GM21526 (cell line): ENCODE results near the gene MLLT6.
"Not testable (repeated sequence)": the region's sequence is repeated elsewhere in the genome, so short reads cannot be mapped to it uniquely, and the experiment has no call there.

ENCODE experiments used
- ATAC-seq: cut with Tn5 transposase; IDR thresholded peaks from one replicate; pipeline ENCODE4 v1.9.1; 2021; ENCODE audit warnings: moderate library complexity; ENCODE audit not compliant: unreplicated experiment, low FRiP score

MLLT6 gene

DNA sequence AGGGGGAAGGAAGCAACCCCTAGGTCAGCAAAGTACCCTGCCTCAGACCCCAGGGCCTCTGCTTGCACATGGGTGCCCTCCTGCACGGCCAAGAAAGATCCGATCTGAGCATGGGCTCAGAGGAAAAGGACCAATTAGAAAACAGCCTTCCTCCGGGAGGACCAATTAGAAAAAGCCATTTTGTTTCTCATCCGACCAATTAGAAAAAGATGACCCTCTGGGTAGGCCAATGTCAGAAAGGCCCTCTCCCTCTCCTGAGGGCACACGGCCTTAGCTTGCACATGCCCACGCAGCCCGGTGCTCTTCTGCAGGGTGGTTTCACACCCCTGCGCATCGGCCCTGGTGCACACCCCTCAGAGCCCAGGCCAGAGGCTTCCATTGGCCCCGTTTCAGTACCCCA, 20.0 kb downstream of the MLLT6 start:
- no peak for ATAC-seq

DNA sequence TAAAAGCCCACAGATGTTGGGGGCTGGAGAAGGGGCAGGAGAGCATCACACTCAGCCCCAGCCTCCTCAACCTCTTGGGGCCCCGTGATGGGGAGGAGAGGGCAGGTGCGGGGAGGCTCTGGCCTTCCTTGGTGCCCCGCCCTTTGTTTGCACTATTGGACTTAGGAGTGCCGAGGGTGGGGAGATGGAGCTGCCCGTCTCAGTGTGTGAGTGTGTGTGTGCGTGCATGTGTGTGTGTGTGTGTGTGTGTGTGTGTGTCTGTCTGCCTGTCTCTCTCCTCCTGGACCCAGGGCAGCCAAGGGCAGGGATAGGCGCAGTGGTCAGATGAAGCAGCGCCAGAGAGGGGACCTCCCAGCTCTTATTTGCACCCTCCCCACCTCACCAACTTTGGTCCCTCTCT, 21.1 kb downstream of the MLLT6 start:
- not testable (repeated sequence) for ATAC-seq

- ATAC-seq: no peak
These were observed 22.7 kb downstream of the MLLT6 start for GRCh38 chr17:38727736-38728135.

GRCh38 chr17:38728290-38728831, 23.3 kb downstream of the MLLT6 start:
- ATAC-seq: no peak

GRCh38 chr17:38729368-38729885, 24.4 kb downstream of the MLLT6 start:
- no peak for ATAC-seq

GRCh38 chr17:38729886-38730525, 24.9 kb downstream of the MLLT6 start, which contains the start of gene CISD3:
Gene CISD3, plus strand, starts transcription at chr17:38730341. Its CDS starts 18 bp downstream, at chr17:38730359.
- peak; percentile 59 for ATAC-seq

GRCh38 chr17:38730526-38731379, 25.7 kb downstream of the MLLT6 start:
- ATAC-seq: no peak

DNA sequence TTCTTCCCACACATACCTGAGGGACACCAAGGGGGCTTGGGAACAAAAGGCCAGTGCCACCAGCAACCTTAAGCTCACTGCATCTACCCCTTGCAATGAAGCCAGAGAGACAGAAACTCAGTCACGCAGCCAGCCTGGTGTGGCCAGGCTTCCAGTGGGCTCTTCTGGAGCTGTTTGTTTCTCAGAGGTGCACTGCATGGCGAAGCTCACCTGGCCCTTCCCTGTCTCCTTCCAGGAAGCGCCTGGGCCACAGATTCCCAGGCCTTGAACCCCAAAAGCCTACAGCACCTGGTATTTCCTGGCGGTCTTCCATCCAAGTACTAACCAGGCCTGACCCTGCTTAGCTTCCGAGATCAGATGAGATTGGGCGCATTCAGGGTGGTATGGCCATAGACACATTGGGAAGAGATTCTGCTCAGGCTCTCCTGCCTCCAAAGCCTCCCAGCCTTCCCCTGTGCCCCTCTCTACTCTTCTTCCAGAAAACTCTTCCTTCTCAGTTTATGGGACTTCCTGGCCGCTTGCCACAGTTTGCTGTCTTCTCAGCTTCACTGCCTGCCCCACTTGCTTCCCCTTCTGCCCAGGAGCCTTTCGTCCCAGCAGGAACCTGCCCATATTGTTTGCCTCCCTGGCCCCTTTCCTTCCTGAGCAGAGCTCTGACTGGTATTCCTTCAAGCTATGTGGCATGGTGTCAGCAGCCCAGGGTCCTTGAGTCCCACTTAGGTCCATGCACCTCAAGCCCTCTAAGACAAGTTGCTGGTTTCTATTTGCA, 26.6 kb downstream of the MLLT6 start:
- no peak for ATAC-seq

GRCh38 chr17:38732376-38733281, 27.6 kb downstream of the MLLT6 start:
- no peak for ATAC-seq

DNA sequence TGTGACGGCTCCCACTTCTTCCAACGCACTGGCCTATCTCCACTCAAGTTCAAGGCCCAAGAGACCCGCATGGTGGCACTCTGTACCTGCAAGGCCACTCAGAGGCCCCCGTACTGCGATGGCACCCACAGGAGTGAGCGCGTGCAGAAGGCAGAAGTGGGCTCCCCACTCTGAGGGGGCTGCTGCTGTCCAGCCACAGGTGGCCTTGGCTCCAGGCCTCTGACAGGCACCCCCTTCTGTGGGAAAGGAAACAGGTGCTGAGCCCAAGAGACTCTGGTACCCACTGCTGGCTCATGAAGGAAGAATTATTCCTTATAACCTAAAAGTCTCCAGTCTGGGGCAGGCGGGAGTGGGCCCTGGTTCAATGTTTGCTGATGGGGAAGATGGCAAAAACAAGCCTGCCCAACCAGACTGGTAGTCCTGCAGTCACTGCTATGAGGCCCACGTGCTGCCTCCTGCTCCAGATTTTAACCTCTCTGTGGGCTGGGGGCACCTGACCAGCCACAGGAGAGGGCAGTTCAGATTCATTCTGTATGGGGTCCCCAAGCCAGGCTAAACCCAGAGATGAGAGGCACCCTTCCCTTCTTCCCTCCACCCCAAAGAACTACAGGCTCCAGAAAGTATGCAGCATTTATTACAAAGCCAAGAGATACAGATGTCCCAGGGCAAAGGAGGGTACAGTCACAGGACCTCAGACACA, 28.4 kb downstream of the MLLT6 start:
- ATAC-seq: no peak

GRCh38 chr17:38733982-38734973, 29.2 kb downstream of the MLLT6 start:
- no peak for ATAC-seq

DNA sequence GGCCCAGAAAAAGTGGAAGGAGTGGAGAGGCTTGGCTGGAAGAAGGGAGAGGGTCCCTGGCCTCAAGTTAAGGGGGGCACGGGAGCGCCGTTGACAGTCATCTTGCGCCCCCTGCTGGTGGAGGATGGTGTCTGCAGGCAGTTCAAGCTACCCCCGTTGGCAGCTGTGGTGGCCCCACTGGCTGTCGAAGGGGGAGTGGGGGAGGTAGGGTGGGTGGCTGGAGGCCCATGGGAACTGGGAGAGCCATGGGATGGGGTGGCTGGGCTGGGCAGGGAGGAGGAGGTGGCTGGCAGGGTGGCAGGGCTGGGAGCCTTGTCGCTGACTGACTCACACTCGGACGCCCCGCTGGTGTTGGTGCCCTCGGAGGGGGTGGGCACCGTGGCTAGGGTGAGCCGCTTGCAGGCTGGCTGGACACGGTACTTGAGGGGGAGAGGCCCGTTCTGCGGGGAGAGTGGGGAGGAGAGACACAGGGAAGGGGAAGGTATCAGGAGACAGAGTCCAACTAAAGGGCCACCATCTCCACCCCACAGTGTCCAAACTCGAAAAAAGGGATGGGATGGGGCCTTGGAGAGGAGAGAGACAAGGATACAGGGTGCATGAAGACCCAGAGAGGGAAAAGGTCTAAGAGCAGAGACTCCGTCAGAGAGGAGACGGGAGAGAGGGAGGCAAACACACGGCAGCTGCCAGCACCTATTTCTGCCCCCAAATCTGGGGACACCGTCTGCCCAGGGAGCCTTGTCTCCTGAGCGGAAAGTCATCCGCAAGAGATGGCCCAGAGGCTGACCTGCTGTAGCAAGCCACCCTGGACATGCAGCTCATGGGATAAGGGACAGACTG, 30.3 kb downstream of the MLLT6 start:
- ATAC-seq: no peak

DNA sequence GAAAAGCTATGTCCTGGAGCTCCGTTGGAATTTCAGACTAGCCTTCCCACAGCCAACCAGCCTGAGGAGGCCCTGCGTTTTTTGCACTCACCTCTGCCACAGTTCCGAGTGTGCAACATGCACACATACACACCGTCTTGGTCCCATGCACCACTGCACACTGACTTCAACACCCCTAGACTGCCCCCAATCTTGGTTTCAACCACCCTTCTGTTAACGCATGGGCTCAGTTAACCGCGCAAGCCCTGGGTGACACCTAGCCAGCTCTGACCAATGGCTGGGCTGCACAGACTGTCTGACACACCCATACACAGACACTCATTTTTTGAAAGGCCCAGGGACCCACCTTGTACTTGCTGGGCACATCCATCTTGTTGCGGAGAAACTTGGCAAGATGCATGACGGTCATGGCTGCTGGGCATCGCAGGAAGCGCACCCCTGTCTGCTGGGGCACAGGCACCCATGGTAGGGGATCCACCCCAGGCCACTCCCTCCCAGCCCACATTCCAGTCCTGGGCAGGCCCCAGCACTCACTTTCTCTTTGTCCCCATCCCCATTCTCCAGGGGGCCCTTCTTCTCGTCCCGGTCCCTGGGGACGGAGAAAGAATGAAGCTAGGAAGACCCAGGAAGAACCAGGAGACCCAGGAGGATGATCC, 33.1 kb downstream of the MLLT6 start:
- no peak for ATAC-seq

- no peak for ATAC-seq
These were observed 33.6 kb downstream of the MLLT6 start for GRCh38 chr17:38738686-38739085.

GRCh38 chr17:38739305-38739704, 34.2 kb downstream of the MLLT6 start:
- no peak for ATAC-seq

DNA sequence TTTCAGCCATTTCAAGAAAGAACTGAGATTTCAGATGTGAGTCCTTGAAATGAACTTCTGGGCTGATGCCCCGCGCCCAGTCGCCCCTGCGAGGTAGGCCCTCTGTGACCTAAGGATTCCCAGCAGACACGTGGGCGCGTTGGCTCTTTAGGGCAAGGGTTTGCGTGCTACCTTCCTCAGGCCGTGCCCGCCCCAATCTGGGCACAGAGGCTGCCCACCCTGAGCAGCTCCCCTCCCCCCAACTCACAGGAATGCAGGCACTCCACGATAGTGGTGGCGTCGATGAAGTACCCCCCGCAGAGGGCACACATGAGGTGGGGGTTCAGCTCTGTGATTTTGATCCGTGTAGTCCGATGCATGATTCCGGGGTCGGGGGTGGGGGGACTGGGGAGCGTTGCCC, 35.0 kb downstream of the MLLT6 start:
- no peak for ATAC-seq
